HG02938 (cell line): Measurements from ENCODE around the gene PITPNC1.
"Not testable (repeated sequence)": the region's sequence is repeated elsewhere in the genome, so short reads cannot be mapped to it uniquely, and the experiment has no call there.

Experiments used
- ATAC-seq: cut with Tn5 transposase; IDR thresholded peaks from one replicate; pipeline ENCODE4 v1.9.1; 2021; ENCODE audit warnings: mild to moderate bottlenecking, moderate library complexity; ENCODE audit not compliant: unreplicated experiment

PITPNC1 gene

DNA sequence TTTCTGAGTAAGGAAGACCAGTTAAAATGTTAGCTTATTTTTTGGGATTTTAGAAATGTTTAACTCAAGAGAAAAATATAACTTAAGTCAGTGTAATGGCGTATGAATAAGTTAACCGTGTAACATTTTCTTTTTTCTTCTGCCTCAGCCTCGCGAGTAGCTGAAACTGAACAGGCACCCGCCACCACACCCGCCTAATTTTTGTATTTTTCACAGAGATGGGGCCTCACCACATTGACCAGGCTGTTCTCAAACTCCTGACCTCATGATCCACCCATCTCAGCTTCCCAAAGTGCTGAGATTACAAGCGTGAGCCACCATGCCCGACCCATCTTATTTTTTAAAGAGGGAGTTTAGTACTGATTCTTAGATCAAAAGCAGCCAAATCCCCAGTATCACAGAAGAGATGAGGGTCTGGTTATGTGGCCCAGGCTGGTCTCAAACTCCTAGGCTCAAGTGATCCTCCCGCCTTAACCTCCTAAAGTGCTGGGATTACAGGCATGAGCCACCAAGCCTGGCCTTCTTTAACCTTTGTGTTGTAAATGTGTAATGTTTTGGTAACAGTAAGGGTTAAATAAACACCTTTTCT, 16.8 kb downstream of the PITPNC1 start:
- ATAC-seq: no peak

DNA sequence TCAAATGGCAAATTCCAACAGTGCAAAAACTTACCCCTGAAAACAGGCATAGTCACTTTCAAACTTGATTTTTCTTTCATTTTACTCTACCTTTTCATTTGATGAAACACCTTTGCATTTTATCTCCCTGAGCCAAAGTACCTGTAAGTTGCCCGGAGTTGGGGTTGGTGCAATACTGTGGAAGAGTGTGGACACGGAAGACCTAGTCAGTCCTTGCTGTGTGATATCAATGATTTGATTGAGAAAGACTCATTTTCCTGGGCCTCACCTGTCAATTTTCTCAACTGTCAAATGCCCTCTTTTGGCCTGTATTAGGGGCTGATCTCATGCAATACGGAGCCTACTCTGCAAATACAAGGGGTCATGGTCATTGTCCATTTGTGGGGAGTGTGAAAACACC, 22.6 kb downstream of the PITPNC1 start:
- no peak for ATAC-seq

DNA sequence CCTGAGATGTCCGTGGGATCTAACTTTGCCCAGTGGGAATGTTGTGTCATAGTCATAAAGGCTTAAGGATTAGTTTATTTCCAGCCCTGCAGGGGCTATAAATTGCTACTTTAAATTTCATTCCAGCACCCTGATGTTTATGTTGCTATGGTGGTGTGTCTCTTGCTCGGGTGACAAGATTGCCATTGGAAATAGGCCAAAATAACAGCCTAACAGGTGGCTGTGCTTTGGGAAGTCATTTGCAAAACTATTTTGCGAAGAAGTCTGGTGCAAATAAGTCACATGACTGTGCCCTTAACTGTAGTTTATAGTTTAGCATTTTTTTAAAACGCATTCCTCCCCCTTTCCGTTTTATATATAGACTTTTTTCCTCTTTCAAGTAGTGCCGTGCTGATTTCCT, 23.1 kb downstream of the PITPNC1 start:
- ATAC-seq: no peak

DNA sequence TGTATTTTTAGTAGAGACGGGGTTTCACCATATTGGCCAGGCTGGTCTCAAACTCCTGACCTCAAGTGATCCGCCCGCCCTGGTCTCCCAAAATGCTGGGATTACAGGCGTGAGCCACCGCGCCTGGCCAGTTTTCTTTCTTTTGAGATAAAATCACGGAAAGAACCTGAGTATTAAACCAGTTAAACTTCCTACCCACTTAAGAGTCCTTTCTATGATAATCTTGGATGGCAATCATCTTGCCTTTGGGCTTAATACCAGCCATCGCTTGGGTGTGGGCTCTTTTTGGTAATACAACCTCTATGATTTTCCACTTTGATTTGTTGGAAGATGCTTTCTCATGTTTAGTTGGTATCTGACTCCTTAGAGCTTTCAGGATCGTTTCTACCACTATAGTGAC, 24.0 kb downstream of the PITPNC1 start:
- ATAC-seq: no peak

DNA sequence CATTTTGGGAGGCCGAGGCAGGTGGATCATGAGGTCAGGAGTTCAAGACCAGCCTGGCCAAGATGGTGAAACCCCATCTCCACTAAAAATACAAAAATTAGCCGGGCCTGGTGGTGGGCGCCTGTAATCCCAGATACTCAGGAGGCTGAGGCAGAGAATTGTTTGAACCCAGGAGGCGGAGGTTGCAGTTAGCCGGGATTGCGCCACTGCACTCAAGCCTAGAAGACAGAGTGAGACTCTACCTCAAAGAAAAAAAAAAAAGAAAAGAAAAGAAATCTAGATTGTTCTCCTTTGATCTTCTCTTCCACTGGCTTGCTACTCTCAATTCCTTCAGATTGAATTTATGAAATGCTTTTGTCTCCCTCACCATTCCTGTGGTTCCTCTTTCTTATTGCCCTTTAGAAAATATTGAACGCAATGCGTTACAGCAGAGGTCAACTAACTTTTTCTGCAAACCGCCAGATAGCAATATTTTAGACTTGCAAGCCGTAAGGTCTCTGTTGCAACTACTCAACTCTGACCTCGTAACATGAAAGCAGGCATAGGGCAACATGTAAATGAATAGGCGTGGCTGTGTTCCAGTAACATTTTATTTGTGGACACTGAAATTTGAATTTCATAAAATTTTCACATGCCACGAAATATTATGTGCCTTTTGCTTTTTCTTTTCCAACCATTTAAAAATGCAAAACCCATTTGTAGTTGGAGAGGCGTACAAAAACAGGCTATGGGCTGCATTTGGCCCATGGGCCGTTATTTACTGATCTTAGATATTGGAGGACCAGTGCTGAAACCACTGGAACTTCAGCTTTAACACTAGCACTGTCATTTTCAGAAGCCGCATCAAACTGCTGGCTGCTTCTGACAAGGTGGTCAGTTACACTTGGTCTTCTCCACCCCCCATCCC, 24.8 kb downstream of the PITPNC1 start:
- no peak for ATAC-seq

DNA sequence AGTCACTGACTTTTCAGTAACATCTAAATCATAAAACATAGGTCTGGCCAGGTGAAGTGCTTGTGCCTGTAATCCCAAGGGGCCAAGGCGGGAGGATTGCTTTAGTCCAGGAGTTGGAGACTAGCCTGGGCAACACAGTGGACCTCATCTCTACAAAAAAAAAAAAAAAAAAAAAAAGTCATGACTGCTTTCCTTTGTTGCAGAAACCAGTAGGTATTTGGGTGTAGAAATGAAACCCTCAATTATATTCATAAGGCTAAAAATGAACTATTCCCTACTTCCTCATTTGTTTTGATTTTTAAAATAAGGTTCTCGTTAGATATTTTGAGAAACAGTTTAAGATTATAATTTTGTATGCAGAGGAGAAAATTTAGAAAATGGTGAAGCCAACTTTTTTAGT, 26.0 kb downstream of the PITPNC1 start:
- ATAC-seq: no peak

DNA sequence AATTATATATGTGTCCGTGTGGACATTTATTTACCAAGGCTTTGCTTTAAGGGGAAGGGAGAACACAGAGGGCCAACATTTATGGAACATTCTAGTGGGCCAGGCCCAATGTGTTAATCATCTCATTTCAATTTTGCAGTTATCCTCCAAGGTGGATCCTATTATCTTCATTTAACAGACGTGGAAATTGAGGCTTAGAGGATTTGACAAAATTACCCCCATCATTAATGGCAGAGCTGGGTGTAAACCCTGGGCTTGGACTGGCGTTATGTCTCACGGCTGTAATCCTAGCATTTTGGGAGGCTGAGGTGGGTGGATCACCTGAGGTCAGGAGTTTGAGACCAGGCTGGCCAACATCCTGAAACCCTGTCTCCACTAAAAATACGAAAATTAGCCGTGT, 26.4 kb downstream of the PITPNC1 start:
- no peak for ATAC-seq

DNA sequence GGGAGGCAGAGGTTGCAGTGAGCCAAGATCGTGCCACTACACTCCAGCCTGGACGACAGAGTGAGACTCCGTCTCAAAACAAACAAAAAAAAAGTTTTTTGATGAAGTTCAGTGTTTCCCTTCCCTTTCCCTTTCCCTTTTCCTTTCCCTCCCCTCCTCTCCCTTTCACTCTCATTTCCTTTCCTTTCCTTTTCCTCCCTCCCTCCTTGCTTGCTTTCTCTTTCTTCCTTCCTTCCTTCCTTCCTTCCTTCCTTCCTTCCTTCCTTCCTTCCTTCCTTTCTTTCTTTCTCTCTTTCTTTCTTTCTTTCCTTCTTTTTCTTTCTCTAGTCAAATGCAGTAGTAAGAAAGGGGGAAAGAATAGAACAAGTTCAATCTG, 31.4 kb downstream of the PITPNC1 start:
- ATAC-seq: not testable (repeated sequence)

DNA sequence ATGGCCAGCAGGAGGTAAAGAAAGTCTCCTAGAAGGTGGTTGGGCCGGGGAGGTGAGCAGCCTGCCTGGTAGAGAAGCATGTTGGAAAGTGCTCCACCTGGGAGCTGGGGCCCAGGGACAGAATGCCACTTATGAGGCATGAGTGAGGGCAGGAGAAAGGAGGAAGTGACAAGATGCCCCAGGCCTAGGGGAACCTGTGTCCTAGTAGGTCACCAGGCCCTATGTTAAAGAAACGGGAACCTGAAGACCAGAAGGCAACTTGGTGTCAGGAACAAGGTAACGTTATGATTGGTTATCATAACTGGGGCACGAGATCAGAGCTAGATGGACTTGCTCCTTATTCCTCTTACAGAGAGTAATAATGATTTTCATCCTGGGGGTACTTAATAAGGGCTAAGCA, 34.3 kb downstream of the PITPNC1 start:
- ATAC-seq: no peak

DNA sequence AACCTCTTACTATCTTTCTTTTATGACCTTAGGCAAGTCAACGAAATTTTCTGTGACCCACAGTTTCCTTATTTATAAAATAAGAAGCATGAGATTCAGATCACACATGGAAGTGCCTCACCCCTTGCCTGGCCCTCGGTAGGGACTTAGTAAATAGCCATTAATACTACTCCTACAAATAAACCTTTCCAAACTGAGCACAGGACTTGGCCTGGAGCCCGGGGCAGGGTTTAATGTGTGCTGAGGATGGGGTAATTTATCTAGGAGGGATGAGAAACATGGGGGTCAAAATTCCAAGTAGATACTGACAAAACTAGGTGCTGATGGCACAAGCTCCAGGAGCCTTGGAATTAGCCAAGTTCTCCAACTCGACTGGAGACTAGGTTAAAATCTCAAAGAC, 35.0 kb downstream of the PITPNC1 start:
- ATAC-seq: no peak

DNA sequence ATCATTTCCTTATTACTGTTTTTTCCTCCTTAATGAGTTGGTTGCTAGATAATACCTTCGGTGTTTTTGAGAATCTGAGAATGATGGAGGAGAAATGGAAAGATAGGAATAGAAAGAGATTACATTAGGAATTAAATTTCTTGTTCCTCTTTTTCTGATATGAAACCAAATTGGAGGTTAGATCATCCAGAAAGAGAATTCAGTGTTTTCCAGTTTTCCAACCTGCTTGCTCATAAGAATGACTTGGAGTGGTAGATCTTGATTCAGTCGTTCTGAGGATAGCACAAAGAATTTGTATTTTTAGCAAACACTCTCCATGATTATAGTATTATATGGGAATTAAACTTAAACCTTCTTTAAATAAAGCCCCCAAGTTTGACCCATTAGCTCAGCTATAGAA, 35.9 kb downstream of the PITPNC1 start:
- ATAC-seq: no peak

DNA sequence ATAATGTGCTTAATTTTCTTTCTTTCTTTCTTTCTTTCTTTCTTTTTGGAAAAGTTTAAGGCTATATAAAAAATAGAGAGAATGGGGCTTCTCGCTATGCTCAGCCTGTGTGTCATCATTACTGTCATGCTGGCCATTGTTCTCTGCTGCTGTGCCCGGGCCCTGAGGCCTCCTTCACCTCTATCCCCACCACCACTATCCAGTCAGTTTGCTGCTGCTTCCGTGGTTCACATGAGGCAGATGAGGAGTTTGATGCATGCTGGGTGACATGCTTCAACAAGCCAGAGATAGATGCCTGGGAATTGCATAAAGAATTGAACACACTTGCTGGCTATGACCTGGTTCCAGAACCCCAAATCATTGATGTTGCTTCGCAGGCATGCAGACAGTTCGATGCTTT, 36.3 kb downstream of the PITPNC1 start:
- no peak for ATAC-seq

DNA sequence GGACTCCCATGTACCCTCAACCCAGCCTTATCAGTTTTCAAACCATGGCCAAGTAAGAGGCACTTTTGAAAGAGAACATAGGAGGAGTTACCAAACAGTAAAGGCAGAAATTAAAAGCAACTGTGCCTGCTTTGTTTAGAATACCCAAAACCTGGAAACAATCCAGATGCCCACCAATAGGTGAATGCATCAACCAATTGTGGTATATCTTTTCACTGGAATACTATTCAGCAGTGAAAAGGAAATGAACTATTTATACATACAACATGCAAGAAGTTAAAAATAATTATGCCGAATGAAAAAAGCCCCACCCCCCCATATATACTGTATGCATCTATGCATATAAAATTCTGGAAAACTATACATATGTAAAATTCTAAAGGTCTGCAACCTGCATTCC, 37.0 kb downstream of the PITPNC1 start:
- ATAC-seq: no peak

DNA sequence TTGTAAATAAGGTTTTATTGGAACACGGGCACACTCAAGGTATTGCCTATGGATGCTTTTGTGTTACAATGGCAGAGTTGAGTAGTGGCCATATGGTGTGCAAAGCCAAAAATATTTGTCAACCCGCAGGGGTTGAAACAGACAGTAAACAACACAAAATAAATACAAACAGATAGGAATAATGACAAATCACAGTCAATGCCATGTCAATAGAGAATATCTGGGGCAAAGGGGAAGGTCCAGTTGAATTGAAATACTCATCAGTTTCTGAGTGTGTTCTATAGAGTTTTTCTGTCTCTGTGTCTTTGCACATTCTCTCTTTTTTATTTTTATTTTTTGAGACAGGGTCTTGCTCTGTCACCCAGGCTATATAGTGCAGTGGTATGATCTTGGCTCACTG, 37.5 kb downstream of the PITPNC1 start:
- no peak for ATAC-seq

DNA sequence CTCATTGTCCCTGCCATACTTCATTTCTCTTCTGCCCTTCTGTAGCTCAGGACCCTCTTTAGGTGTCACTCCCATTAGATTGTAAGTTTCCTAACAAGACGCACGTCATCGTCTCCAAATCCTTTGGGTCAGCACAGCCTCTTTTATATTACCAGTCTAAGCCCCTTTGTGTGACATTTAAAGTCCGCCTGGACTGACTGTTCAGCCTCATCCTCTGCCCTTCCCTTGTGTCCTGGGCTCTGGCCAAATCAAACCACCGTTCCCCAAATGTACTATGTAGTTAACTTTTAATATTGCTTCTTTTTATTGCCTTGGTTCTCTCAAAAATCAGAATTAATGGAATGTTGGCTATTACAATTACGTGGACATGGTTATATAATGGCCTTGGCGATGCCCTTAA, 38.2 kb downstream of the PITPNC1 start:
- ATAC-seq: no peak

DNA sequence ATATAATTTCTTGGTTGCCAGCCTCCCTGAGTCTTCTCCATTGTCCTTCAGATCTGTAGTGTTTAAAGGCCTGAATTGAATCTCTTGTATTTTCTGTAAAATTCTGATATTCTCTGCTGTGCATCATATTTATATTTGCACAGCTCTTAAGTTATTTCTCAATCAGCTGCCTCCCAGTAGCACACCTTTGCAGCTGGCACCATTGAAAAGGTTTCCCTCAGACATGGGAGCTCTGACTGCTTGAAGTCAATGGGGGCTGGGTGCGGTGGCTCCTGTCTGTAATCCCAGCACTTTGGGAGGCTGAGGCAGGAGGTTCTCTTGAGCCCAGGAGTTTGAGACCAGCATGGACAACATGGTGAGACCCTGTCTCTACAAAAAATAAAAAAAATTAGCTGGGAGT, 40.4 kb downstream of the PITPNC1 start:
- ATAC-seq: no peak

DNA sequence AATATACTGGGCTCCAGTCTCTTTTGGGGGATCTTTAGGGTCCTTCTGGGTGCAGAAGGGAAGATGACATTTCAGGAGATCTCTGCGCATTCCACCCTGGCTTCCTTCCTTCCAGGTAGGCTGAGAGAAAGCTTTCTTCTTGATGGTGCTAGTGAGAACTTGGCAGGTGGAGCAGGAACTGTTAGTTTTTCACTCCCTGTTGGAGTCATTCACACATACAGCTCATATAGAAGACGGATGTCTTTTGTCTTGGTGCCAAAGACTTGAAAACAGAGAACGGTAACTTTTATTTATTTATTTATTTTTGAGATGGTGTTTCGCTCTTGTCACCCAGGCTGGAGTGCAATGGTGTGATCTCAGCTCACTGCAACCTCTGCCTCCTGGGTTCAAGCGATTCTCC, 43.9 kb downstream of the PITPNC1 start:
- no peak for ATAC-seq

DNA sequence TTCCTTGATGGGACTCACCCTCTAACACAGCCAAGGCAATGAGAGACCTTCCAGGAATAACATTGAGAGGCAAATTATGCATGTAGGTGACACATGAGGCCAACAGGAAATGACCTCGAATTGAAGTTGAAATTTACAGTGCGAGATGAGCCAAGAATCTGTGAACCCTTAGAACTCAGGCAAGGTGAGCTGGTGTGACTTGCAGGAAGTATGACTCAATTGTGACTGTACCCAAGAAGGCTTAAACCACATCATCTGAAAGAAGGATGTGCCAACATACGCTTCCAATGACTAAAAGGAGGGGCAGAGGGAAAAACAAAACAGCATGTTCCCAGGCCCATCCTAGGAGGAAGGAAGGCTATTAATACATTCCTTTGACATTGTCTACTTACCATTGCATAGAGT, 44.8 kb downstream of the PITPNC1 start:
- no peak for ATAC-seq

DNA sequence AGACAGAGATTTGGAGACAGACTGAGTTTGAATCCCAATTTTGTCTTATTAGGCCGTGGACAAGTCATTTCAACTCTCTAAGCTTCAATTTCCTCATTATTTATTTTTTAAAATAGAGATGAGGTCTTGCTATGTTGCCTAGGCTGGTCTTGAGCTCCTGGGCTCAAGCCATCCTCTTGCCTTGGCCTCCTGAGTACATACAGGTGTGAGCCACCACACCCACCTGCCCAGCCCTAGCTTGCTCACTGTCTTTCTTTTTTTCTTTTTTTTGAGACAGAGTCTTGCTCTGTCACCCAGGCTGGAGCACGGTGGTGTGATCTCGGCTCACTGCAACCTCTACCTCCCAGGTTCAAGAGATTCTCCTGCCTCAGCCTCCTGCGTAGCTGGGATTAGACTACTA, 45.2 kb downstream of the PITPNC1 start:
- not testable (repeated sequence) for ATAC-seq

DNA sequence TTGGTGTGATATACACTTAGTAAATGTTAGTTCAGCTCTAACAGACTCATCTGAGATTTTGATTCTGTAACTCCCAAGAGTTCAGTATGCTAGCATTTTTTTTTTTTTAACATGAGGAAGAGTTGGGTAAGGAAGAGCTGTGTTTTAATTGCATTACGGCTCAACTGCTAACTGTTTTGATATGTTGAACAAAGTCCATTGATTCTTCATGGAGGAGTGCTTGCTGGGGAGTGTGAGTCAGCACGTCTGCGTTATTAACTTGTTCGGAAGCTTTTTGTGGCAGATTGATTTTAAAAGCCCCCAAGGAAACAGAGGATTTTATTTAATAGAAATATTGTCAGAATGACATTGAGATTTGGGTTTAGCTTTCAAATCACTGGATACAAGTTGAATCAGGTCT, 45.8 kb downstream of the PITPNC1 start:
- ATAC-seq: no peak

DNA sequence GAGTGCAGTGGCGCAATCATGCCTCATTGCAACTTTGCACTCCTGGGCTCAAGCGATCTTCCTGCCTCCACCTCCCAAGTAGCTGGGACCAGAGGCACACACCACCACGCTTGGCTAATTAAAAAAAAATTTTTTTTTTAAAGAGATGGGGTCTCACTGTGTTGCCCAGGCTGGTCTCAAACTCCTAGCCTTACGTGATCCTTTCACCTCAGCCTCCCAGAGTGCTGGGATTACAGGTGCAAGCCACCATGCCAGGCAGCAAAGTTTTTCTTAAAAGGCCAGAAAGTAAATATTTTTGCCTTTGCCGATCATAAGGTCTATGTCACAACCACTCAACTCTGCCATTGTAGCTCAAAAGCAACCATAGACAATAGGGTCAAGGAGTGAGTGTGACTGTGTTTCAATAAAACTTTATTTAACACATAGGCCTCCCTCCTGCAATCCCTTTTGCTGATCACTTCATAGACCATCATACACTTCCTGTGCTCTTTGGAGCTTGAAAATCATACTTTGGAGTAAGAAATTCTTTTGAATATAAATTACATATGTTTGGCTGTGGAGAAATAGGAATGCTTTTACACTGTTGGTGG, 48.6 kb downstream of the PITPNC1 start:
- no peak for ATAC-seq

DNA sequence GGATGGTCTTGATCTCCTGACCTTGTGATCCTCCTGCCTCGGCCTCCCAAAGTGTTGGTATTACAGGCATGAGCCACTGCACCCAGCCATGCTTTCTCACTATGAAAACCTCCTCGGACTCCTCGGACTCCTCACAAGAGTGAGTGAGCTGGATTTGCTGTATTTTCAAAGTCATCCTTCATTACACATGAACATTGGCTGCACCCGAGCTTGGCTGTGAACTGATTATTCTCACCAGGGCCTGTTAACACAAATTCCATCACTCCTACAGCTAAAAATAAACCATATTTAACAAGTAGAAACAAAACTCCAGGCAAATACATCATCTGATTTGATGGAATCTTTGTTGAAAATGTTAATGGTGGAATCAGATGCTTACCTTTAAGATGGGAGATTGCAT, 50.3 kb downstream of the PITPNC1 start:
- ATAC-seq: no peak
